NB4 (cell line): ENCODE measurements around the gene TNS2.

Experiments used
- POLR2A ChIP-seq: IDR thresholded peaks from 2 replicates; pipeline ENCODE4 v1.6.1; 2011; ENCODE audit warnings: mild to moderate bottlenecking; ENCODE audit not compliant: insufficient read length; ENCODE audit errors: extremely low read depth
- TF ChIP-seq, protein P1 (sequence below): IDR thresholded peaks from one replicate; pipeline ENCODE4 v1.5.1; 2012; ENCODE audit warnings: low read depth, low read length
- TF ChIP-seq, protein P2 (sequence below): IDR thresholded peaks from 2 replicates; pipeline ENCODE4 v1.6.1; 2011; ENCODE audit warnings: low read depth, low read length

DNA sequence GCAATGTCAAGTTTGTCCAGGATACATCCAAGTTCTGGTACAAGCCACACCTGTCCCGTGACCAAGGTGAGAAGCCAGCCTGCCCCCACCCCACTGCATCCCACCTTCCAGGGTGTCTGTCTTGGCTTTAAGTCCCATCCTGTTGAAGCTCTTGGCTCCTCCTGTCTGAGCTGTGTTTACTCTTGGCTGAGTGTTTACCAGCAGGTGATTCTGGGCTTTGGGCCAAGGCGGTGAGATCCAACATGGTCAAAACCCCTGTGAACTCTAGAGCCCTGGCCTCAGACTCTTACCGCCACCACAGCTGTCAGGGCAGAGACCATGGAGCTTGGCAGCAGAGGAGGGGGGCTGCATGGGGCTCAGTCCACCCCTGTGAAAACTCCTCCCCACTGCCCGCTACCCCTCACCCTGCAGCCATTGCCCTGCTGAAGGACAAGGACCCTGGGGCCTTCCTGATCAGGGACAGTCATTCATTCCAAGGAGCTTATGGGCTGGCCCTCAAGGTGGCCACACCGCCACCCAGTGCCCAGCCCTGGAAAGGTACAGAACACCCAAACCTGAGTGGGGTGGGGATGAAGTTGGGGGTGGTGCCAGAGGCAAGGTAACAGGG is 11.6 kb downstream of the TNS2 start:
- TF ChIP-seq, protein P1, sequence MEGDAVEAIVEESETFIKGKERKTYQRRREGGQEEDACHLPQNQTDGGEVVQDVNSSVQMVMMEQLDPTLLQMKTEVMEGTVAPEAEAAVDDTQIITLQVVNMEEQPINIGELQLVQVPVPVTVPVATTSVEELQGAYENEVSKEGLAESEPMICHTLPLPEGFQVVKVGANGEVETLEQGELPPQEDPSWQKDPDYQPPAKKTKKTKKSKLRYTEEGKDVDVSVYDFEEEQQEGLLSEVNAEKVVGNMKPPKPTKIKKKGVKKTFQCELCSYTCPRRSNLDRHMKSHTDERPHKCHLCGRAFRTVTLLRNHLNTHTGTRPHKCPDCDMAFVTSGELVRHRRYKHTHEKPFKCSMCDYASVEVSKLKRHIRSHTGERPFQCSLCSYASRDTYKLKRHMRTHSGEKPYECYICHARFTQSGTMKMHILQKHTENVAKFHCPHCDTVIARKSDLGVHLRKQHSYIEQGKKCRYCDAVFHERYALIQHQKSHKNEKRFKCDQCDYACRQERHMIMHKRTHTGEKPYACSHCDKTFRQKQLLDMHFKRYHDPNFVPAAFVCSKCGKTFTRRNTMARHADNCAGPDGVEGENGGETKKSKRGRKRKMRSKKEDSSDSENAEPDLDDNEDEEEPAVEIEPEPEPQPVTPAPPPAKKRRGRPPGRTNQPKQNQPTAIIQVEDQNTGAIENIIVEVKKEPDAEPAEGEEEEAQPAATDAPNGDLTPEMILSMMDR = peak; percentile 36
- TF ChIP-seq, protein P2, sequence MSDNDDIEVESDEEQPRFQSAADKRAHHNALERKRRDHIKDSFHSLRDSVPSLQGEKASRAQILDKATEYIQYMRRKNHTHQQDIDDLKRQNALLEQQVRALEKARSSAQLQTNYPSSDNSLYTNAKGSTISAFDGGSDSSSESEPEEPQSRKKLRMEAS = no peak
- no peak for TF ChIP-seq POLR2A
